HEK293 (cell line): ENCODE measurements around the gene ZSCAN20.

Experiments used
- CTCF ChIA-PET: fragments of 350-600 bp; formaldehyde crosslinking; extraction: SDS; loops from one replicate; lab custom pipeline; 2021; ENCODE audit warnings: antibody characterized with exemption; lab: Yijun Ruan, JAX
- POLR2A ChIA-PET: fragments of 300-600 bp; formaldehyde crosslinking; extraction: SDS; loops from one replicate; lab custom pipeline; 2020; ENCODE audit warnings: antibody characterized with exemption, inconsistent platforms; lab: Yijun Ruan, JAX
- H3K27ac ChIP-seq: fragments of 200-500 bp; sonication (Bioruptor generic); 2 replicates; pipeline ENCODE4 v1.5.1; 2014; ENCODE audit warnings: low read depth, low read length, control low read depth, inconsistent platforms; ENCODE audit errors: extremely low read depth
- H3K36me3 ChIP-seq, 2 experiments: fragments of 200-500 bp in 1 of 2; sonication (Bioruptor generic) in 1 of 2; 1 replicate in 1 of 2; 2 replicates in 1 of 2; pipeline ENCODE4 v1.5.1; 2014 to 2017; ENCODE audit warnings: inconsistent platforms in 2 of 2, low read length in 2 of 2; ENCODE audit not compliant: control insufficient read depth in 2 of 2, insufficient read depth in 1 of 2
- H3K4me1 ChIP-seq: fragments of 200-500 bp; sonication (Bioruptor generic); 2 replicates; pipeline ENCODE4 v1.5.1; 2014; ENCODE audit warnings: mild to moderate bottlenecking, low read length, inconsistent platforms; ENCODE audit not compliant: control insufficient read depth, insufficient read depth
- H3K4me3 ChIP-seq: 2 replicates; pipeline ENCODE4 v1.5.1; 2011; ENCODE audit warnings: low read depth, mild to moderate bottlenecking, control low read depth, low read length, moderate library complexity
- H3K9me3 ChIP-seq: fragments of 200-500 bp; sonication (Bioruptor generic); 2 replicates; pipeline ENCODE4 v1.5.1; 2014; ENCODE audit warnings: low read depth, low read length, inconsistent platforms; ENCODE audit not compliant: control insufficient read depth, insufficient read depth
- EGR2 ChIP-seq: fragments of 450-650 bp; formaldehyde crosslinking; IDR thresholded peaks from 2 replicates; pipeline ENCODE4 v1.5.1; 2016; ENCODE audit warnings: low read depth, missing biosample characterization, missing genetic modification characterization
- GLI4 ChIP-seq: fragments of 450-650 bp; formaldehyde crosslinking; IDR thresholded peaks from 2 replicates; pipeline ENCODE4 v1.5.1; 2016; ENCODE audit warnings: missing biosample characterization, missing genetic modification characterization
- HOXD13 ChIP-seq: sonication (generic); formaldehyde crosslinking; IDR thresholded peaks from 2 replicates; pipeline ENCODE4 v1.8.0; 2022; ENCODE audit warnings: missing genetic modification reagents, borderline replicate concordance
- PRDM1 ChIP-seq: fragments of 450-650 bp; formaldehyde crosslinking; IDR thresholded peaks from 2 replicates; pipeline ENCODE4; 2016; ENCODE audit warnings: missing biosample characterization, missing genetic modification characterization
- SP2 ChIP-seq: fragments of 450-650 bp; formaldehyde crosslinking; IDR thresholded peaks from 2 replicates; pipeline ENCODE4 v1.5.1; 2016; ENCODE audit warnings: missing biosample characterization, missing genetic modification characterization
- SP3 ChIP-seq: fragments of 450-650 bp; formaldehyde crosslinking; IDR thresholded peaks from 2 replicates; pipeline ENCODE4 v1.5.1; 2016; ENCODE audit warnings: missing biosample characterization, missing genetic modification characterization
- TRIM28 ChIP-seq: IDR thresholded peaks from 2 replicates; pipeline ENCODE4 v1.6.1; 2011; ENCODE audit warnings: low read length, control low read depth, borderline replicate concordance
- ZBTB21 ChIP-seq: fragments of 450-650 bp; formaldehyde crosslinking; IDR thresholded peaks from 2 replicates; pipeline ENCODE4 v1.5.1; 2017; ENCODE audit warnings: missing biosample characterization, missing genetic modification characterization
- ZIC2 ChIP-seq: fragments of 450-650 bp; formaldehyde crosslinking; IDR thresholded peaks from 2 replicates; pipeline ENCODE4 v1.5.1; 2016; ENCODE audit warnings: missing biosample characterization, missing genetic modification characterization
- ZNF16 ChIP-seq: fragments of 450-650 bp; formaldehyde crosslinking; IDR thresholded peaks from 2 replicates; pipeline ENCODE4 v1.5.1; 2016; ENCODE audit warnings: low read depth, missing biosample characterization, missing genetic modification characterization
- ZNF175 ChIP-seq: fragments of 450-650 bp; formaldehyde crosslinking; IDR thresholded peaks from 2 replicates; pipeline ENCODE4 v1.5.1; 2016; ENCODE audit warnings: missing biosample characterization, missing genetic modification characterization
- ZNF416 ChIP-seq: fragments of 450-650 bp; formaldehyde crosslinking; IDR thresholded peaks from 2 replicates; pipeline ENCODE4 v1.5.1; 2016; ENCODE audit warnings: missing biosample characterization, missing genetic modification characterization
- ZNF433 ChIP-seq: fragments of 450-650 bp; formaldehyde crosslinking; IDR thresholded peaks from 2 replicates; pipeline ENCODE4 v1.5.1; 2016; ENCODE audit warnings: missing biosample characterization, missing genetic modification characterization, low read depth
- ZNF521 ChIP-seq: fragments of 450-650 bp; formaldehyde crosslinking; IDR thresholded peaks from 2 replicates; pipeline ENCODE4 v1.5.1; 2017; ENCODE audit warnings: missing biosample characterization, mild to moderate bottlenecking, missing genetic modification characterization
- ZNF558 ChIP-seq: fragments of 450-650 bp; formaldehyde crosslinking; IDR thresholded peaks from 2 replicates; pipeline ENCODE4 v1.5.1; 2016; ENCODE audit warnings: missing biosample characterization, missing genetic modification characterization
- ZNF596 ChIP-seq: fragments of 450-650 bp; IDR thresholded peaks from 2 replicates; pipeline ENCODE4 v1.5.0; 2018; ENCODE audit warnings: missing biosample characterization, mild to moderate bottlenecking, missing genetic modification characterization, moderate library complexity
- ZNF600 ChIP-seq: fragments of 450-650 bp; formaldehyde crosslinking; IDR thresholded peaks from 2 replicates; pipeline ENCODE4 v1.5.1; 2016; ENCODE audit warnings: missing biosample characterization, missing genetic modification characterization
- ZNF777 ChIP-seq: fragments of 450-650 bp; formaldehyde crosslinking; IDR thresholded peaks from 2 replicates; pipeline ENCODE4 v1.5.1; 2017; ENCODE audit warnings: missing biosample characterization, missing genetic modification characterization, borderline replicate concordance
- ZNF837 ChIP-seq: fragments of 450-650 bp; formaldehyde crosslinking; IDR thresholded peaks from 2 replicates; pipeline ENCODE4 v1.5.1; 2016; ENCODE audit warnings: missing biosample characterization, missing genetic modification characterization
- TF ChIP-seq, protein P1 (sequence below): fragments of 450-650 bp; formaldehyde crosslinking; IDR thresholded peaks from 2 replicates; pipeline ENCODE4 v1.5.1; 2016; ENCODE audit warnings: missing biosample characterization, missing genetic modification characterization
- TF ChIP-seq, protein P2 (sequence below): fragments of 450-650 bp; formaldehyde crosslinking; IDR thresholded peaks from 2 replicates; pipeline ENCODE4 v1.5.1; 2016; ENCODE audit warnings: missing biosample characterization, missing genetic modification characterization
- TF ChIP-seq, protein P3 (sequence below): fragments of 450-650 bp; formaldehyde crosslinking; IDR thresholded peaks from 2 replicates; pipeline ENCODE4 v1.5.1; 2017; ENCODE audit warnings: missing biosample characterization, missing genetic modification characterization
- TF ChIP-seq, protein P4 (sequence below): fragments of 450-650 bp; formaldehyde crosslinking; IDR thresholded peaks from 2 replicates; pipeline ENCODE4 v1.5.1; 2016; ENCODE audit warnings: missing biosample characterization, missing genetic modification characterization, borderline replicate concordance
- TF ChIP-seq, protein P5 (sequence below): fragments of 450-650 bp; formaldehyde crosslinking; IDR thresholded peaks from 2 replicates; pipeline ENCODE4 v1.5.1; 2016; ENCODE audit warnings: missing biosample characterization, missing genetic modification characterization

Gene ZSCAN20

DNA sequence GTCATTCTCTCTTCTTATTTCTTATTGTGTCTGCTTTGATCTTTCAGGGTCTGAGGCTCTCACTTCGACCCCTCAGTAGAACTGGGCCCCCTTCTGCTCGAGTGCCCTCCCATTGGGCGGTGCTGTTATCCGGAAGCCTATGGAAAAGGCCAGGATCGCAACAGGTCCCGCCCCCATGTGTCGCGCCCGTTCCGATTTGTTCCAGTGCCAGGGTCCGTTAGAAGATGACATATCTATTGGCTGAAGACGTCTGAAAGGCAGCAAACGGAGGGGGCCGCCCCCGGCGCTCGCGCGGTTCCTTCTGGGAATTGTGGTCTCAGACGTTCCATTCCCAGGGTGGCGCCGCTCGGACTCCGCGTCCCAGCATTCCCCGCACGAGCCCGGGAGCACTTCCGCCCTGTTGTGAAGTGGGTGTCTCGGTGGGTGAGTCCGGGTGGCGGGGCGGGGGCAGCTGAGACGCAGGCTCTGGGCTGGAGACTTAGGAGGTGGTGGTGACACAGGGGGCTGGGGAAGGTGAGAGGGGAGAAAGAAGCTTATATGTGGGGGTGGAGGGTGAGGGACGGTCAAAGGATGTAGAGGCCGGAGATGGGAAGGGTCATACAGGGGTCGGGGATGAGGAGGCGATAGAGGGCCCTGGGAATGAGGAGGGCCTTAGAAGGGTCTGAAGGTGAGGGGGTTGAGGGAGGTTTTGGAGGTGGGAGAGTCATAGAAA, at the start of gene ZSCAN20:
Gene ZSCAN20 (plus strand): TSS at position 377 of the 712 bp plus-strand sequence. CDS start 6,644 bp downstream, outside the sequence.
- ChIA-PET POLR2A (interaction anchor here (1.1 to 1.3 kb wide), 2 partner anchors 12 to 345 kb away, joined by 3 to 4 read pairs; no protein-coding TSS in a partner anchor), CTCF (interaction anchor here (0.6 to 6.4 kb wide), 11 partner anchors 13 to 386 kb away, joined by 3 to 114 read pairs (median 11); no protein-coding TSS in a partner anchor)
- no peaks in the 10 kb centered on the region for H3K9me3 ChIP-seq
- H3K36me3 ChIP-seq, result no peaks in the 10 kb centered on the region
- H3K27ac ChIP-seq, result peak within 1 kb of the TSS; percentile 12; the same call in 1 of the 2 replicates
- H3K4me1 ChIP-seq, result no peaks in the 10 kb centered on the region
- H3K4me3 ChIP-seq, result peak within 1 kb of the TSS; percentile 81
- TF ChIP-seq TRIM28 (no peak), PRDM1 (tag by site-specific recombination) (no peak), ZNF600 (no peak), ZNF558 (tag by site-specific recombination) (no peak), ZNF837 (tag by site-specific recombination) (no peak), HOXD13 (CRISPR knock-in tag) (no peak), GLI4 (tag by site-specific recombination) (no peak), SP3 (tag by site-specific recombination) (peak; percentile 97), ZNF416 (tag by site-specific recombination) (no peak), EGR2 (tag by site-specific recombination) (peak; percentile 97), SP2 (tag by site-specific recombination) (peak; percentile 99), ZNF596 (no peak), ZNF433 (tag by site-specific recombination) (no peak), ZNF175 (no peak), ZBTB21 (peak; percentile 37; the same call in 1 of the 2 replicates), ZIC2 (tag by site-specific recombination) (peak; percentile 84), ZNF16 (no peak), ZNF521 (tag by site-specific recombination) (no peak), ZNF777 (tag by site-specific recombination) (no peak)
- TF ChIP-seq, protein P1, sequence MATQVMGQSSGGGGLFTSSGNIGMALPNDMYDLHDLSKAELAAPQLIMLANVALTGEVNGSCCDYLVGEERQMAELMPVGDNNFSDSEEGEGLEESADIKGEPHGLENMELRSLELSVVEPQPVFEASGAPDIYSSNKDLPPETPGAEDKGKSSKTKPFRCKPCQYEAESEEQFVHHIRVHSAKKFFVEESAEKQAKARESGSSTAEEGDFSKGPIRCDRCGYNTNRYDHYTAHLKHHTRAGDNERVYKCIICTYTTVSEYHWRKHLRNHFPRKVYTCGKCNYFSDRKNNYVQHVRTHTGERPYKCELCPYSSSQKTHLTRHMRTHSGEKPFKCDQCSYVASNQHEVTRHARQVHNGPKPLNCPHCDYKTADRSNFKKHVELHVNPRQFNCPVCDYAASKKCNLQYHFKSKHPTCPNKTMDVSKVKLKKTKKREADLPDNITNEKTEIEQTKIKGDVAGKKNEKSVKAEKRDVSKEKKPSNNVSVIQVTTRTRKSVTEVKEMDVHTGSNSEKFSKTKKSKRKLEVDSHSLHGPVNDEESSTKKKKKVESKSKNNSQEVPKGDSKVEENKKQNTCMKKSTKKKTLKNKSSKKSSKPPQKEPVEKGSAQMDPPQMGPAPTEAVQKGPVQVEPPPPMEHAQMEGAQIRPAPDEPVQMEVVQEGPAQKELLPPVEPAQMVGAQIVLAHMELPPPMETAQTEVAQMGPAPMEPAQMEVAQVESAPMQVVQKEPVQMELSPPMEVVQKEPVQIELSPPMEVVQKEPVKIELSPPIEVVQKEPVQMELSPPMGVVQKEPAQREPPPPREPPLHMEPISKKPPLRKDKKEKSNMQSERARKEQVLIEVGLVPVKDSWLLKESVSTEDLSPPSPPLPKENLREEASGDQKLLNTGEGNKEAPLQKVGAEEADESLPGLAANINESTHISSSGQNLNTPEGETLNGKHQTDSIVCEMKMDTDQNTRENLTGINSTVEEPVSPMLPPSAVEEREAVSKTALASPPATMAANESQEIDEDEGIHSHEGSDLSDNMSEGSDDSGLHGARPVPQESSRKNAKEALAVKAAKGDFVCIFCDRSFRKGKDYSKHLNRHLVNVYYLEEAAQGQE (tag by site-specific recombination), result no peak
- TF ChIP-seq, protein P2, sequence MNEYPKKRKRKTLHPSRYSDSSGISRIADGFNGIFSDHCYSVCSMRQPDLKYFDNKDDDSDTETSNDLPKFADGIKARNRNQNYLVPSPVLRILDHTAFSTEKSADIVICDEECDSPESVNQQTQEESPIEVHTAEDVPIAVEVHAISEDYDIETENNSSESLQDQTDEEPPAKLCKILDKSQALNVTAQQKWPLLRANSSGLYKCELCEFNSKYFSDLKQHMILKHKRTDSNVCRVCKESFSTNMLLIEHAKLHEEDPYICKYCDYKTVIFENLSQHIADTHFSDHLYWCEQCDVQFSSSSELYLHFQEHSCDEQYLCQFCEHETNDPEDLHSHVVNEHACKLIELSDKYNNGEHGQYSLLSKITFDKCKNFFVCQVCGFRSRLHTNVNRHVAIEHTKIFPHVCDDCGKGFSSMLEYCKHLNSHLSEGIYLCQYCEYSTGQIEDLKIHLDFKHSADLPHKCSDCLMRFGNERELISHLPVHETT (tag by site-specific recombination), result peak; percentile 47; the same call in 1 of the 2 replicates
- TF ChIP-seq, protein P3, sequence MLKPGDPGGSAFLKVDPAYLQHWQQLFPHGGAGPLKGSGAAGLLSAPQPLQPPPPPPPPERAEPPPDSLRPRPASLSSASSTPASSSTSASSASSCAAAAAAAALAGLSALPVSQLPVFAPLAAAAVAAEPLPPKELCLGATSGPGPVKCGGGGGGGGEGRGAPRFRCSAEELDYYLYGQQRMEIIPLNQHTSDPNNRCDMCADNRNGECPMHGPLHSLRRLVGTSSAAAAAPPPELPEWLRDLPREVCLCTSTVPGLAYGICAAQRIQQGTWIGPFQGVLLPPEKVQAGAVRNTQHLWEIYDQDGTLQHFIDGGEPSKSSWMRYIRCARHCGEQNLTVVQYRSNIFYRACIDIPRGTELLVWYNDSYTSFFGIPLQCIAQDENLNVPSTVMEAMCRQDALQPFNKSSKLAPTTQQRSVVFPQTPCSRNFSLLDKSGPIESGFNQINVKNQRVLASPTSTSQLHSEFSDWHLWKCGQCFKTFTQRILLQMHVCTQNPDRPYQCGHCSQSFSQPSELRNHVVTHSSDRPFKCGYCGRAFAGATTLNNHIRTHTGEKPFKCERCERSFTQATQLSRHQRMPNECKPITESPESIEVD (tag by site-specific recombination), result no peak
- TF ChIP-seq, protein P4, sequence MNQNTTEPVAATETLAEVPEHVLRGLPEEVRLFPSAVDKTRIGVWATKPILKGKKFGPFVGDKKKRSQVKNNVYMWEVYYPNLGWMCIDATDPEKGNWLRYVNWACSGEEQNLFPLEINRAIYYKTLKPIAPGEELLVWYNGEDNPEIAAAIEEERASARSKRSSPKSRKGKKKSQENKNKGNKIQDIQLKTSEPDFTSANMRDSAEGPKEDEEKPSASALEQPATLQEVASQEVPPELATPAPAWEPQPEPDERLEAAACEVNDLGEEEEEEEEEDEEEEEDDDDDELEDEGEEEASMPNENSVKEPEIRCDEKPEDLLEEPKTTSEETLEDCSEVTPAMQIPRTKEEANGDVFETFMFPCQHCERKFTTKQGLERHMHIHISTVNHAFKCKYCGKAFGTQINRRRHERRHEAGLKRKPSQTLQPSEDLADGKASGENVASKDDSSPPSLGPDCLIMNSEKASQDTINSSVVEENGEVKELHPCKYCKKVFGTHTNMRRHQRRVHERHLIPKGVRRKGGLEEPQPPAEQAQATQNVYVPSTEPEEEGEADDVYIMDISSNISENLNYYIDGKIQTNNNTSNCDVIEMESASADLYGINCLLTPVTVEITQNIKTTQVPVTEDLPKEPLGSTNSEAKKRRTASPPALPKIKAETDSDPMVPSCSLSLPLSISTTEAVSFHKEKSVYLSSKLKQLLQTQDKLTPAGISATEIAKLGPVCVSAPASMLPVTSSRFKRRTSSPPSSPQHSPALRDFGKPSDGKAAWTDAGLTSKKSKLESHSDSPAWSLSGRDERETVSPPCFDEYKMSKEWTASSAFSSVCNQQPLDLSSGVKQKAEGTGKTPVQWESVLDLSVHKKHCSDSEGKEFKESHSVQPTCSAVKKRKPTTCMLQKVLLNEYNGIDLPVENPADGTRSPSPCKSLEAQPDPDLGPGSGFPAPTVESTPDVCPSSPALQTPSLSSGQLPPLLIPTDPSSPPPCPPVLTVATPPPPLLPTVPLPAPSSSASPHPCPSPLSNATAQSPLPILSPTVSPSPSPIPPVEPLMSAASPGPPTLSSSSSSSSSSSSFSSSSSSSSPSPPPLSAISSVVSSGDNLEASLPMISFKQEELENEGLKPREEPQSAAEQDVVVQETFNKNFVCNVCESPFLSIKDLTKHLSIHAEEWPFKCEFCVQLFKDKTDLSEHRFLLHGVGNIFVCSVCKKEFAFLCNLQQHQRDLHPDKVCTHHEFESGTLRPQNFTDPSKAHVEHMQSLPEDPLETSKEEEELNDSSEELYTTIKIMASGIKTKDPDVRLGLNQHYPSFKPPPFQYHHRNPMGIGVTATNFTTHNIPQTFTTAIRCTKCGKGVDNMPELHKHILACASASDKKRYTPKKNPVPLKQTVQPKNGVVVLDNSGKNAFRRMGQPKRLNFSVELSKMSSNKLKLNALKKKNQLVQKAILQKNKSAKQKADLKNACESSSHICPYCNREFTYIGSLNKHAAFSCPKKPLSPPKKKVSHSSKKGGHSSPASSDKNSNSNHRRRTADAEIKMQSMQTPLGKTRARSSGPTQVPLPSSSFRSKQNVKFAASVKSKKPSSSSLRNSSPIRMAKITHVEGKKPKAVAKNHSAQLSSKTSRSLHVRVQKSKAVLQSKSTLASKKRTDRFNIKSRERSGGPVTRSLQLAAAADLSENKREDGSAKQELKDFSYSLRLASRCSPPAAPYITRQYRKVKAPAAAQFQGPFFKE, result no peak
- TF ChIP-seq, protein P5, sequence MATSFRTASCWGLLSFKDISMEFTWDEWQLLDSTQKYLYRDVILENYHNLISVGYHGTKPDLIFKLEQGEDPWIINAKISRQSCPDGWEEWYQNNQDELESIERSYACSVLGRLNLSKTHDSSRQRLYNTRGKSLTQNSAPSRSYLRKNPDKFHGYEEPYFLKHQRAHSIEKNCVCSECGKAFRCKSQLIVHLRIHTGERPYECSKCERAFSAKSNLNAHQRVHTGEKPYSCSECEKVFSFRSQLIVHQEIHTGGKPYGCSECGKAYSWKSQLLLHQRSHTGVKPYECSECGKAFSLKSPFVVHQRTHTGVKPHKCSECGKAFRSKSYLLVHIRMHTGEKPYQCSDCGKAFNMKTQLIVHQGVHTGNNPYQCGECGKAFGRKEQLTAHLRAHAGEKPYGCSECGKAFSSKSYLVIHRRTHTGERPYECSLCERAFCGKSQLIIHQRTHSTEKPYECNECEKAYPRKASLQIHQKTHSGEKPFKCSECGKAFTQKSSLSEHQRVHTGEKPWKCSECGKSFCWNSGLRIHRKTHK (tag by site-specific recombination), result no peak
